SK-N-SH treated with all-trans-retinoic acid at 6 μM for 48 hours (cell line): ENCODE data around the gene HLCS.

Source experiments
- ATAC-seq: fragments of 200-7000 bp; cut with Tn5 transposase; 3 replicates; pipeline ENCODE4 v1.9.1; 2020; ENCODE audit warnings: mild to moderate bottlenecking, moderate library complexity
- ARNTL ChIP-seq: fragments of 450-650 bp; formaldehyde crosslinking; IDR thresholded peaks from 2 replicates; pipeline ENCODE4 v1.5.0; 2020; ENCODE audit warnings: low read depth, mild to moderate bottlenecking, moderate library complexity, borderline replicate concordance
- BACH2 ChIP-seq: fragments of 250-450 bp; sonication (Bioruptor Pico); IDR thresholded peaks from 2 replicates; pipeline ENCODE4 v1.9.0; 2021; ENCODE audit warnings: mild to moderate bottlenecking, borderline replicate concordance
- CREB5 ChIP-seq: fragments of 250-450 bp; sonication (Bioruptor Pico); IDR thresholded peaks from 2 replicates; pipeline ENCODE4 v1.5.1; 2020; ENCODE audit warnings: low read depth, mild to moderate bottlenecking, moderate library complexity
- CSDC2 ChIP-seq: fragments of 250-450 bp; sonication (Bioruptor Pico); IDR thresholded peaks from 2 replicates; pipeline ENCODE4 v1.5.0; 2020; ENCODE audit warnings: mild to moderate bottlenecking, moderate library complexity
- CSRNP3 ChIP-seq: fragments of 250-450 bp; sonication (Bioruptor Pico); IDR thresholded peaks from 2 replicates; pipeline ENCODE4 v1.5.1; 2021; ENCODE audit warnings: mild to moderate bottlenecking, moderate library complexity
- ESRRG ChIP-seq: fragments of 250-450 bp; sonication (Bioruptor Pico); IDR thresholded peaks from 2 replicates; pipeline ENCODE4 v1.6.1; 2021; ENCODE audit warnings: mild to moderate bottlenecking
- GLIS3 ChIP-seq: fragments of 250-450 bp; sonication (Bioruptor Pico); IDR thresholded peaks from 2 replicates; pipeline ENCODE4 v1.5.0; 2020; ENCODE audit warnings: mild to moderate bottlenecking, moderate library complexity
- ISL1 ChIP-seq: fragments of 250-450 bp; sonication (Bioruptor Pico); IDR thresholded peaks from 2 replicates; pipeline ENCODE4 v2.1.2; 2022; ENCODE audit warnings: mild to moderate bottlenecking, moderate library complexity
- OSR1 ChIP-seq: fragments of 250-450 bp; sonication (Bioruptor Pico); IDR thresholded peaks from 2 replicates; pipeline ENCODE4 v1.8.0; 2022; ENCODE audit warnings: moderate library complexity, mild to moderate bottlenecking, inconsistent platforms
- PATZ1 ChIP-seq: fragments of 250-450 bp; sonication (Bioruptor Pico); IDR thresholded peaks from 2 replicates; pipeline ENCODE4 v1.8.0; 2020; ENCODE audit warnings: mild to moderate bottlenecking, moderate library complexity, borderline replicate concordance
- POU6F1 ChIP-seq: fragments of 250-450 bp; sonication (Bioruptor Pico); IDR thresholded peaks from 2 replicates; pipeline ENCODE4 v1.8.0; 2021; ENCODE audit warnings: low read depth, mild to moderate bottlenecking, moderate library complexity, borderline replicate concordance
- PPARA ChIP-seq: fragments of 250-450 bp; sonication (Bioruptor Pico); IDR thresholded peaks from 2 replicates; pipeline ENCODE4 v1.5.0; 2020; ENCODE audit warnings: mild to moderate bottlenecking, borderline replicate concordance
- RARB ChIP-seq: fragments of 250-450 bp; sonication (Bioruptor Pico); IDR thresholded peaks from 2 replicates; pipeline ENCODE4 v1.8.0; 2021; ENCODE audit warnings: mild to moderate bottlenecking, moderate library complexity
- SNAI2 ChIP-seq: fragments of 250-450 bp; sonication (Bioruptor Pico); IDR thresholded peaks from 2 replicates; pipeline ENCODE4 v1.5.0; 2020; ENCODE audit warnings: mild to moderate bottlenecking, moderate library complexity
- TCF4 ChIP-seq: fragments of 250-450 bp; sonication (Bioruptor Pico); IDR thresholded peaks from 2 replicates; pipeline ENCODE4 v1.8.0; 2021; ENCODE audit warnings: mild to moderate bottlenecking, moderate library complexity, borderline replicate concordance
- TOX ChIP-seq: fragments of 250-450 bp; sonication (Bioruptor Pico); IDR thresholded peaks from 2 replicates; pipeline ENCODE4 v1.8.0; 2021; ENCODE audit warnings: mild to moderate bottlenecking, moderate library complexity, borderline replicate concordance
- ZC3H10 ChIP-seq: fragments of 250-450 bp; sonication (Bioruptor Pico); IDR thresholded peaks from 2 replicates; pipeline ENCODE4 v1.5.1; 2021; ENCODE audit warnings: mild to moderate bottlenecking, moderate library complexity
- ZFP3 ChIP-seq: fragments of 250-450 bp; sonication (Bioruptor Pico); IDR thresholded peaks from 2 replicates; pipeline ENCODE4 v1.5.0; 2020; ENCODE audit warnings: mild to moderate bottlenecking, moderate library complexity
- ZFP30 ChIP-seq: fragments of 450-650 bp; formaldehyde crosslinking; IDR thresholded peaks from 2 replicates; pipeline ENCODE4 v1.5.0; 2022; ENCODE audit warnings: mild to moderate bottlenecking, moderate library complexity
- ZNF565 ChIP-seq: fragments of 450-650 bp; formaldehyde crosslinking; conservative IDR thresholded peaks from 2 replicates; pipeline ENCODE4 v1.5.0; 2020; ENCODE audit warnings: low read depth, mild to moderate bottlenecking, moderate library complexity
- ZNF70 ChIP-seq: fragments of 450-650 bp; formaldehyde crosslinking; IDR thresholded peaks from 2 replicates; pipeline ENCODE4 v1.5.0; 2020; ENCODE audit warnings: mild to moderate bottlenecking, moderate library complexity
- ZNF8 ChIP-seq: fragments of 450-650 bp; formaldehyde crosslinking; IDR thresholded peaks from 2 replicates; pipeline ENCODE4 v1.5.0; 2020; ENCODE audit warnings: mild to moderate bottlenecking, moderate library complexity

Gene HLCS

GRCh38 chr21:36828891-36829515 lies 137.5 kb downstream of the HLCS start:
- no peak for TF ChIP-seq PATZ1 (CRISPR knock-in tag)
- no peak for TF ChIP-seq SNAI2 (CRISPR knock-in tag)
- TF ChIP-seq POU6F1 (CRISPR knock-in tag) = no peak
- TF ChIP-seq, all 23 proteins: peak for 0
- ATAC-seq = no peak; the same call in 2 of the 3 replicates

- no peak for ATAC-seq
- TF ChIP-seq ZNF70 (CRISPR knock-in tag) (no peak), GLIS3 (CRISPR knock-in tag) (no peak), PPARA (CRISPR knock-in tag) (no peak), TCF4 (CRISPR knock-in tag) (no peak), ZNF565 (CRISPR knock-in tag) (no peak), ESRRG (CRISPR knock-in tag) (no peak), ZFP3 (no peak), ARNTL (CRISPR knock-in tag) (no peak), POU6F1 (CRISPR knock-in tag) (no peak), ISL1 (CRISPR knock-in tag) (no peak), TOX (no peak)
These were observed 138.3 kb downstream of the HLCS start for GRCh38 chr21:36828208-36828607.

- no peak for TF ChIP-seq TCF4 (CRISPR knock-in tag)
- TF ChIP-seq CSDC2 (CRISPR knock-in tag) = no peak
- TF ChIP-seq CREB5 (CRISPR knock-in tag) = no peak
- TF ChIP-seq SNAI2 (CRISPR knock-in tag) = no peak
- TF ChIP-seq OSR1 = no peak
- no peak for TF ChIP-seq RARB
- TF ChIP-seq ZNF565 (CRISPR knock-in tag) = no peak
- TF ChIP-seq ZFP30 (CRISPR knock-in tag) = no peak
- no peak for TF ChIP-seq TOX
- no peak for TF ChIP-seq ZFP3
- no peak for ATAC-seq
These were observed 140.8 kb downstream of the HLCS start for GRCh38 chr21:36825658-36826057.

- no peak for TF ChIP-seq ZNF8 (CRISPR knock-in tag)
- no peak for TF ChIP-seq SNAI2 (CRISPR knock-in tag)
- no peak for TF ChIP-seq ISL1 (CRISPR knock-in tag)
- no peak for TF ChIP-seq OSR1
- TF ChIP-seq ZNF70 (CRISPR knock-in tag) = no peak
- no peak for TF ChIP-seq CSRNP3 (CRISPR knock-in tag)
- TF ChIP-seq RARB = no peak
- no peak for TF ChIP-seq ARNTL (CRISPR knock-in tag)
- TF ChIP-seq BACH2 (CRISPR knock-in tag) = no peak
- no peak for TF ChIP-seq ZFP30 (CRISPR knock-in tag)
- no peak for TF ChIP-seq ZC3H10
- no peak for TF ChIP-seq CSDC2 (CRISPR knock-in tag)
- no peak for TF ChIP-seq ZFP3
- TF ChIP-seq ZNF565 (CRISPR knock-in tag) = no peak
- no peak for TF ChIP-seq PATZ1 (CRISPR knock-in tag)
- no peak for TF ChIP-seq GLIS3 (CRISPR knock-in tag)
- no peak for TF ChIP-seq PPARA (CRISPR knock-in tag)
- no peak for TF ChIP-seq CREB5 (CRISPR knock-in tag)
- no peak for TF ChIP-seq TOX
- ATAC-seq = no peak
These were observed 145.5 kb downstream of the HLCS start for GRCh38 chr21:36821032-36821299.
